K562 (cell line): Measurements from ENCODE around the gene SLC25A31. TPM values are rescaled to one million over a fixed set of nuclear protein-coding genes. Genes with fewer than 3 reads are reported as not detected.
A peak's percentile ranks its signal among the peaks of the same experiment; 100 is the strongest.

Source experiments
- ADNP ChIP-seq: fragments of 200-800 bp; sonication (Bioruptor generic); IDR thresholded peaks from 2 replicates; pipeline ENCODE4 v1.6.1; 2016; ENCODE audit warnings: missing genetic modification characterization, missing compliant biosample characterization
- ARNT ChIP-seq, 2 experiments: fragments of 450-650 bp; IDR thresholded peaks; 2 replicates each; pipeline ENCODE4 v1.6.1; 2016; ENCODE audit warnings: mild to moderate bottlenecking in 1 of 2
- C11orf30 ChIP-seq: fragments of 450-650 bp; IDR thresholded peaks from 2 replicates; pipeline ENCODE4 v1.6.1; 2016; ENCODE audit warnings: low read depth, mild to moderate bottlenecking
- CBX5 ChIP-seq: IDR thresholded peaks from 2 replicates; pipeline ENCODE4 v1.6.1; 2014; ENCODE audit warnings: low read depth, borderline replicate concordance
- ETV6 ChIP-seq, 3 experiments: fragments of 150-350 bp in 1 of 3; sonication (generic) in 1 of 3; formaldehyde crosslinking in 1 of 3; IDR thresholded peaks; 2 replicates each; pipeline versions ENCODE4 v1.6.1 to v1.8.0; 2014 to 2022; ENCODE audit warnings: borderline replicate concordance in 2 of 3, low read depth in 2 of 3, antibody characterized with exemption in 1 of 3, low read length in 1 of 3, mild to moderate bottlenecking in 1 of 3, missing genetic modification reagents in 1 of 3
- FIP1L1 ChIP-seq: fragments of 200-400 bp; formaldehyde crosslinking; IDR thresholded peaks from 2 replicates; pipeline ENCODE4 v1.6.1; 2018; ENCODE audit warnings: mild to moderate bottlenecking, low read depth, low read length; ENCODE audit not compliant: poor library complexity, severe bottlenecking
- FOXM1 ChIP-seq, 2 experiments: fragments of 450-650 bp in 1 of 2; sonication (generic) in 1 of 2; formaldehyde crosslinking in 1 of 2; IDR thresholded peaks; 2 replicates each; pipeline versions ENCODE4 v1.6.1 to v1.9.0; 2017 to 2022; ENCODE audit warnings: low read depth in 2 of 2, mild to moderate bottlenecking in 2 of 2, missing genetic modification reagents in 1 of 2, moderate library complexity in 1 of 2
- GTF2A2 ChIP-seq: IDR thresholded peaks from 2 replicates; pipeline ENCODE4 v1.6.1; 2016; ENCODE audit warnings: mild to moderate bottlenecking, missing genetic modification characterization, missing compliant biosample characterization
- KAT7 ChIP-seq: sonication (generic); formaldehyde crosslinking; IDR thresholded peaks from 2 replicates; pipeline ENCODE4 v1.8.0; 2022; ENCODE audit warnings: missing genetic modification reagents, mild to moderate bottlenecking, borderline replicate concordance
- MAFF ChIP-seq: IDR thresholded peaks from 2 replicates; pipeline ENCODE4 v1.6.1; 2012; ENCODE audit warnings: low read length, improper control_type of control experiment
- MCM7 ChIP-seq, 2 experiments: fragments of 450-650 bp; IDR thresholded peaks; 2 replicates each; pipeline ENCODE4 v1.6.1; 2016 to 2018
- MEIS2 ChIP-seq: fragments of 450-650 bp; IDR thresholded peaks from 2 replicates; pipeline ENCODE4 v1.6.1; 2014; ENCODE audit warnings: mild to moderate bottlenecking; ENCODE audit not compliant: partially characterized antibody
- NFE2 ChIP-seq: IDR thresholded peaks from 2 replicates; pipeline ENCODE4 v1.6.1; 2014; ENCODE audit warnings: antibody characterized with exemption, low read depth
- NR1H2 ChIP-seq: sonication (generic); formaldehyde crosslinking; IDR thresholded peaks from 2 replicates; pipeline ENCODE4 v1.4.0; 2020; ENCODE audit warnings: mild to moderate bottlenecking, missing genetic modification reagents
- PKNOX1 ChIP-seq: fragments of 450-650 bp; IDR thresholded peaks from 2 replicates; pipeline ENCODE4 v1.6.1; 2016
- RBM34 ChIP-seq: fragments of 200-400 bp; formaldehyde crosslinking; IDR thresholded peaks from 2 replicates; pipeline ENCODE4 v1.6.1; 2018; ENCODE audit warnings: low read length, borderline replicate concordance; ENCODE audit not compliant: insufficient read depth
- ZBTB33 ChIP-seq: sonication (generic); formaldehyde crosslinking; IDR thresholded peaks from 2 replicates; pipeline ENCODE4 v1.8.1; 2023; ENCODE audit warnings: mild to moderate bottlenecking, missing genetic modification reagents
- ZKSCAN3 ChIP-seq: fragments of 250-450 bp; sonication (Bioruptor Pico); IDR thresholded peaks from 2 replicates; pipeline ENCODE4 v1.4.0; 2020
- ZMIZ1 ChIP-seq, 2 experiments: fragments of 150-350 bp in 1 of 2; IDR thresholded peaks; 2 replicates each; pipeline ENCODE4 v1.6.1; 2012 to 2016; ENCODE audit warnings: low read depth in 2 of 2, low read length in 2 of 2, mild to moderate bottlenecking in 1 of 2, moderate library complexity in 1 of 2
- ZNF212 ChIP-seq: fragments of 450-650 bp; formaldehyde crosslinking; IDR thresholded peaks from 2 replicates; pipeline ENCODE4 v1.4.0; 2020; ENCODE audit warnings: mild to moderate bottlenecking
- ZNF695 ChIP-seq: fragments of 450-650 bp; formaldehyde crosslinking; IDR thresholded peaks from 2 replicates; pipeline ENCODE4 v1.4.0; 2020; ENCODE audit warnings: mild to moderate bottlenecking, moderate library complexity
- ZNF830 ChIP-seq: fragments of 250-450 bp; sonication (Bioruptor Pico); IDR thresholded peaks from 2 replicates; pipeline ENCODE4 v1.5.0; 2021; ENCODE audit warnings: mild to moderate bottlenecking
- polyA plus RNA-seq, 8 experiments: library from polyadenylated mRNA; depleted of rRNA in 4 of 8; stranded (reverse) in 5 of 8; unstranded in 3 of 8; fragments of >200 nt; fragmentation: Nextera tagmentation in 2 of 8; fragmentation: Illumina TruSeq in 1 of 8; extraction: Ambion mirVana in 2 of 8; extraction: Trizol in 1 of 8; gene quantifications; 2 replicates each; pipeline versions ENCODE4 v1.2.1 to v1.2.3, GENCODE V29; 2011 to 2014; ENCODE audit warnings: inconsistent platforms in 1 of 8, missing spikeins in 1 of 8
- total RNA-seq, 7 experiments: library from RNA; depleted of rRNA in 6 of 7; stranded (reverse); fragments of >200 nt in 6 of 7; fragmentation: Illumina TruSeq in 2 of 7; extraction: Trizol in 2 of 7; gene quantifications; 2 replicates each; pipeline versions ENCODE4 v1.2.1 to v1.2.3, GENCODE V29; 2011 to 2021; ENCODE audit warnings: low replicate concordance in 1 of 7

The SLC25A31 gene
- total and polyA plus RNA-seq, 9 of the 15 experiments (the other 6 are each of a cell fraction or from before 2014, with no cell fraction given) = 0.07 TPM; not detected in 8

- TF ChIP-seq ZBTB33 (CRISPR knock-in tag) = peak; percentile 72; the same call in 1 of the 2 replicates
- no peak for TF ChIP-seq MCM7 (IDR thresholded peaks at IDR 0.05)
- TF ChIP-seq KAT7 (CRISPR knock-in tag) = no peak
- no peak for TF ChIP-seq ZNF830
- TF ChIP-seq MAFF = peak; percentile 10; the same call in 1 of the 2 replicates
- no peak for TF ChIP-seq ADNP (tag)
- TF ChIP-seq GTF2A2 (tag) = no peak
- no peak for TF ChIP-seq ZKSCAN3
- TF ChIP-seq NR1H2 = no peak
- TF ChIP-seq ZNF695 (CRISPR knock-in tag) = no peak
- TF ChIP-seq CBX5 = no peak
- 0 out of 2 replicates have a peak, but pooled peaks have one; percentile 24 for TF ChIP-seq PKNOX1
- no peak for TF ChIP-seq ARNT (IDR thresholded peaks at IDR 0.05)
- peak; percentile 75 for TF ChIP-seq MEIS2
- TF ChIP-seq FIP1L1 = no peak
- TF ChIP-seq ZNF212 (CRISPR knock-in tag) = no peak
- TF ChIP-seq ETV6 (IDR thresholded peaks at IDR 0.05; ENCODE audit: borderline replicate concordance in 1 of 2, low read depth in 2 of 2, low read length in 1 of 2) = no peak
- no peak for TF ChIP-seq ETV6 (CRISPR knock-in tag; IDR thresholded peaks at IDR 0.05; ENCODE audit: borderline replicate concordance)
- TF ChIP-seq ZMIZ1 (IDR thresholded peaks at IDR 0.05; ENCODE audit: low read depth in 2 of 2, low read length in 2 of 2) = no peak
- no peak for TF ChIP-seq FOXM1 (IDR thresholded peaks at IDR 0.05; ENCODE audit: low read depth)
- TF ChIP-seq FOXM1 (CRISPR knock-in tag; IDR thresholded peaks at IDR 0.05; ENCODE audit: low read depth) = no peak
- TF ChIP-seq NFE2 = no peak
- peak; percentile 55; the same call in 1 of the 2 replicates for TF ChIP-seq C11orf30
- TF ChIP-seq RBM34 = no peak
These were observed 42.8 kb downstream of the SLC25A31 start (continued) for GRCh38 chr4:127772769-127773671.
